ENCODE results near the gene CFD.

DNA sequence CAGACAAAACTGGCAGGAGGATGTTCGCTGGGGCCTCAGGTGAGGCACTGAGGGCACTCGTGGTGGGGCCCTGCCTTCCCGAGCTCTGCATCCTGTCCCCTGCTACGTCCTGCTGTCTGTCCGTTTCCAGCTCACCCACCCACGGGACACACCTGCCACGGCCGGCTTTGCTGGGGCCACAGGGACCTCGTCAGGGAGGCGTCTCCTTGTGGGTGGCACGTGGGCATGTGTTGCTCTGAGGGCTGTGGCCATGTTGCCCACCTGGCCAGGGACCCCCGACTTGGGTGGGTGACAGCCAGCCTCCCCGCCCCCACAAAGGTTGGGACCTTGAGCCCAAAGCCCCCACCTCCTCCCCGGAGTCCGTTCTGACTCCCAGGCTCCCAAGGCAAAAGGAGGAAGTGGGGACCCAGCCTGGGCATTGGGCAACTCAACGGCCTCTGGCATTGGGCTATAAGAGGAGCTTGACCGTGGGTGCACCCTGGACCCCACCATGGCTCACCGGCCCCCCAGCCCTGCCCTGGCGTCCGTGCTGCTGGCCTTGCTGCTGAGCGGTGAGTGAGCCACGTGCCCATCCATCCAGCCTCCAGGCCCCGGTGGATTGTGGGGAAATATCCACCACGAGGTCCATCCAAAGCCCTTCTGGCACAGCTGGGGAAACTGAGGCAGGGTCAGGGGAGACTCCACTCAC, 18.8 kb upstream of the CFD start, which contains the start of gene PRTN3:
- TF ChIP-seq, protein P1, sequence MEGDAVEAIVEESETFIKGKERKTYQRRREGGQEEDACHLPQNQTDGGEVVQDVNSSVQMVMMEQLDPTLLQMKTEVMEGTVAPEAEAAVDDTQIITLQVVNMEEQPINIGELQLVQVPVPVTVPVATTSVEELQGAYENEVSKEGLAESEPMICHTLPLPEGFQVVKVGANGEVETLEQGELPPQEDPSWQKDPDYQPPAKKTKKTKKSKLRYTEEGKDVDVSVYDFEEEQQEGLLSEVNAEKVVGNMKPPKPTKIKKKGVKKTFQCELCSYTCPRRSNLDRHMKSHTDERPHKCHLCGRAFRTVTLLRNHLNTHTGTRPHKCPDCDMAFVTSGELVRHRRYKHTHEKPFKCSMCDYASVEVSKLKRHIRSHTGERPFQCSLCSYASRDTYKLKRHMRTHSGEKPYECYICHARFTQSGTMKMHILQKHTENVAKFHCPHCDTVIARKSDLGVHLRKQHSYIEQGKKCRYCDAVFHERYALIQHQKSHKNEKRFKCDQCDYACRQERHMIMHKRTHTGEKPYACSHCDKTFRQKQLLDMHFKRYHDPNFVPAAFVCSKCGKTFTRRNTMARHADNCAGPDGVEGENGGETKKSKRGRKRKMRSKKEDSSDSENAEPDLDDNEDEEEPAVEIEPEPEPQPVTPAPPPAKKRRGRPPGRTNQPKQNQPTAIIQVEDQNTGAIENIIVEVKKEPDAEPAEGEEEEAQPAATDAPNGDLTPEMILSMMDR (IDR thresholded peaks at IDR 0.05) = no peak
- no peak for TF ChIP-seq POLR2A (IDR thresholded peaks at IDR 0.05)
